ENCODE data around the gene SMTNL2. TPM values are rescaled to one million over a fixed set of nuclear protein-coding genes. Genes with fewer than 3 reads are reported as not detected.
"Not testable (repeated sequence)": the region's sequence is repeated elsewhere in the genome, so short reads cannot be mapped to it uniquely, and the experiment has no call there.

Gene SMTNL2
- total and polyA plus RNA-seq, 9 of the 15 experiments (the other 6 are each of a cell fraction or from before 2014, with no cell fraction given): not detected

- TF ChIP-seq IRF1 (CRISPR knock-in tag; IDR thresholded peaks at IDR 0.05; ENCODE audit: borderline replicate concordance): no peak
These were observed 38.9 kb downstream of the SMTNL2 start (continued) for GRCh38 chr17:4623249-4623648.

GRCh38 chr17:4624451-4624911 lies 40.2 kb downstream of the SMTNL2 start:
- H3K4me3 ChIP-seq; H3K79me2 ChIP-seq (ENCODE audit: control insufficient read depth, insufficient read depth, low read length); H3K9ac ChIP-seq (ENCODE audit: insufficient read depth in 1 of 2, low read depth in 2 of 2, low read length in 2 of 2); H3K9me3 ChIP-seq (replicated peaks; ENCODE audit: control insufficient read depth, insufficient read depth, low read depth, low read length); POLR2A ChIA-PET; H3K36me3 ChIP-seq (ENCODE audit: control insufficient read depth, insufficient read depth, low read length); H3K4me1 ChIP-seq (replicated peaks in 1 of 2; ENCODE audit: control insufficient read depth in 2 of 2, insufficient read depth in 2 of 2, low read length in 2 of 2); ATAC-seq; H3K27ac ChIP-seq (ENCODE audit: extremely low read depth, low read depth, low read length); BruUV-seq (replicated peaks); H3K9me1 ChIP-seq (ENCODE audit: control insufficient read depth, insufficient read depth, low read length); H3K4me2 ChIP-seq (ENCODE audit: insufficient read depth, low read length); DNase-seq (ENCODE audit: extremely low read depth in 1 of 4, low spot score in 3 of 4); H4K20me1 ChIP-seq (replicated peaks; ENCODE audit: control insufficient read depth, insufficient read depth, low read length); H2AFZ ChIP-seq (ENCODE audit: low read depth, low read length); FAIRE-seq: not testable (repeated sequence)
- in situ Hi-C loops (cut with MboI) (loop anchor here (5.0 kb wide), 1 partner anchor 57 kb away; no protein-coding TSS in a partner anchor), intact Hi-C loops (cut with micrococcal nuclease) (loop anchor here (10.0 kb wide), 1 partner anchor 70 kb away; no protein-coding TSS in a partner anchor)
- 0% methylated on average over 3 of the region's 3 CpGs for WGBS (ENCODE audit: insufficient coverage, low coverage, missing lambda C conversion rate)
- CTCF ChIA-PET (ENCODE audit: low intra/inter-chr PET ratio): interaction anchor here (2.2 kb wide), 1 partner anchor 58 kb away, joined by 27 read pairs; no protein-coding TSS in a partner anchor
- peaks cover 3 to 13% of the 10 kb centered on the region in 2 experiments; a peak in 3 of 5 replicates for H3K27me3 ChIP-seq (ENCODE audit: control insufficient read depth in 2 of 2, insufficient read depth in 2 of 2, low read length in 2 of 2)

- in situ Hi-C loops (cut with MboI): no loop called here
These were observed 40.9 kb downstream of the SMTNL2 start for GRCh38 chr17:4625181-4625617.

More at GRCh38 chr17:4625181-4625617, 40.9 kb downstream of the SMTNL2 start:
- Histone ChIP-seq H3K27ac (ENCODE audit: extremely low read depth, low read depth, low read length) (no peak overlapping the region), H3K9ac (ENCODE audit: insufficient read depth in 1 of 2, low read depth in 2 of 2, low read length in 2 of 2) (no peak overlapping the region), H2AFZ (ENCODE audit: low read depth, low read length) (no peak overlapping the region), H3K4me2 (ENCODE audit: insufficient read depth, low read length) (no peak overlapping the region), H3K9me1 (ENCODE audit: control insufficient read depth, insufficient read depth, low read length) (no peaks in the 10 kb centered on the region), H3K4me1 (replicated peaks in 1 of 2; ENCODE audit: control insufficient read depth in 2 of 2, insufficient read depth in 2 of 2, low read length in 2 of 2) (peaks cover 3 to 4% of the 10 kb centered on the region in 2 experiments; a peak in 3 of 5 replicates), H3K36me3 (ENCODE audit: control insufficient read depth, insufficient read depth, low read length) (no peaks in the 10 kb centered on the region), H3K27me3 (ENCODE audit: control insufficient read depth in 2 of 2, insufficient read depth in 2 of 2, low read length in 2 of 2) (peaks cover 3 to 13% of the 10 kb centered on the region in 2 experiments; a peak in 3 of 5 replicates), H3K4me3 (no peak overlapping the region), H3K79me2 (ENCODE audit: control insufficient read depth, insufficient read depth, low read length) (no peaks in the 10 kb centered on the region), H4K20me1 (replicated peaks; ENCODE audit: control insufficient read depth, insufficient read depth, low read length) (no peaks in the 10 kb centered on the region), H3K9me3 (replicated peaks; ENCODE audit: control insufficient read depth, insufficient read depth, low read depth, low read length) (no peaks in the 10 kb centered on the region)
- DNase-seq (ENCODE audit: extremely low read depth in 1 of 4, low spot score in 3 of 4) (no peak), ATAC-seq (no peak), FAIRE-seq (no peak)
- CTCF ChIA-PET (ENCODE audit: low intra/inter-chr PET ratio): interaction anchor here (1.0 to 2.2 kb wide), 2 partner anchors 20 to 59 kb away, joined by 3 to 27 read pairs; no protein-coding TSS in a partner anchor
- BruUV-seq (replicated peaks): no TSS peak
- no peak for TF ChIP-seq TSC22D4 (tag; IDR thresholded peaks at IDR 0.05)
- peak; percentile 41; the same call in 1 of the 2 replicates for TF ChIP-seq RFX1 (IDR thresholded peaks at IDR 0.05)
- TF ChIP-seq MAFF (IDR thresholded peaks at IDR 0.05; ENCODE audit: low read length): no peak
- POLR2A ChIA-PET: interaction anchor here (0.6 kb wide), 1 partner anchor 39 kb away, joined by 3 read pairs; no protein-coding TSS in a partner anchor
- WGBS (ENCODE audit: insufficient coverage, low coverage, missing lambda C conversion rate): 22% methylated on average over 12 of the region's 12 CpGs
- intact Hi-C loops (cut with micrococcal nuclease): loop anchor here (10.0 kb wide), 1 partner anchor 70 kb away; no protein-coding TSS in a partner anchor
